ENCODE results near the gene LHFPL3.
"Not testable (repeated sequence)": the region's sequence is repeated elsewhere in the genome, so short reads cannot be mapped to it uniquely, and the experiment has no call there.

The LHFPL3 gene

GRCh38 chr7:104906556-104906955, 578.2 kb downstream of the LHFPL3 start:
- no peak for DNase-seq

GRCh38 chr7:104908636-104909035, 580.2 kb downstream of the LHFPL3 start:
- DNase-seq = no peak

GRCh38 chr7:104909096-104909495, 580.7 kb downstream of the LHFPL3 start:
- DNase-seq = no peak

- no peak for DNase-seq
Observed at GRCh38 chr7:104914421-104914820, 586.0 kb downstream of the LHFPL3 start.

- no peak for DNase-seq
Observed at GRCh38 chr7:104921596-104921995, 593.2 kb downstream of the LHFPL3 start.

GRCh38 chr7:104922182-104923009, 594.0 kb downstream of the LHFPL3 start:
- no peak for DNase-seq

- DNase-seq = peak; percentile 15 to 45 (median 37)
Observed at GRCh38 chr7:104923010-104923421, 594.6 kb downstream of the LHFPL3 start.

GRCh38 chr7:104926189-104926588, 597.8 kb downstream of the LHFPL3 start:
- DNase-seq = not testable (repeated sequence)

GRCh38 chr7:104926601-104927041, 598.2 kb downstream of the LHFPL3 start:
- no peak for DNase-seq

GRCh38 chr7:104927055-104927454, 598.7 kb downstream of the LHFPL3 start:
- no peak for DNase-seq

GRCh38 chr7:104928721-104929400, 600.5 kb downstream of the LHFPL3 start:
- DNase-seq = no peak

- no peak for DNase-seq
Observed at GRCh38 chr7:104929921-104930320, 601.5 kb downstream of the LHFPL3 start.

- no peak for DNase-seq
Observed at GRCh38 chr7:104931181-104931781, 602.9 kb downstream of the LHFPL3 start.

GRCh38 chr7:104933022-104933421, 604.6 kb downstream of the LHFPL3 start:
- no peak for DNase-seq

GRCh38 chr7:104933521-104933988, 605.2 kb downstream of the LHFPL3 start:
- no peak for DNase-seq

GRCh38 chr7:104934665-104935064, 606.3 kb downstream of the LHFPL3 start:
- no peak for DNase-seq

GRCh38 chr7:104935276-104935675, 606.9 kb downstream of the LHFPL3 start:
- DNase-seq = no peak

- no peak for DNase-seq
Observed at GRCh38 chr7:104936546-104936945, 608.1 kb downstream of the LHFPL3 start.

GRCh38 chr7:104937489-104937888, 609.1 kb downstream of the LHFPL3 start:
- not testable (repeated sequence) for DNase-seq

- DNase-seq = no peak
Observed at GRCh38 chr7:104938741-104939390, 610.5 kb downstream of the LHFPL3 start.

- DNase-seq = no peak
Observed at GRCh38 chr7:104940023-104940710, 611.8 kb downstream of the LHFPL3 start.

Measured in activated CD4-positive, CD25-positive, alpha-beta regulatory T cell (primary cell).